ENCODE data around the gene GNG7. TPM values are rescaled to one million over a fixed set of nuclear protein-coding genes. Genes with fewer than 3 reads are reported as not detected.
A peak's percentile ranks its signal among the peaks of the same experiment; 100 is the strongest.

Gene GNG7
- total and polyA plus RNA-seq, 2 donors (not counting 3 experiments of a cell fraction or from before 2014, with no cell fraction given) = 0.29 to 0.84 TPM

DNA sequence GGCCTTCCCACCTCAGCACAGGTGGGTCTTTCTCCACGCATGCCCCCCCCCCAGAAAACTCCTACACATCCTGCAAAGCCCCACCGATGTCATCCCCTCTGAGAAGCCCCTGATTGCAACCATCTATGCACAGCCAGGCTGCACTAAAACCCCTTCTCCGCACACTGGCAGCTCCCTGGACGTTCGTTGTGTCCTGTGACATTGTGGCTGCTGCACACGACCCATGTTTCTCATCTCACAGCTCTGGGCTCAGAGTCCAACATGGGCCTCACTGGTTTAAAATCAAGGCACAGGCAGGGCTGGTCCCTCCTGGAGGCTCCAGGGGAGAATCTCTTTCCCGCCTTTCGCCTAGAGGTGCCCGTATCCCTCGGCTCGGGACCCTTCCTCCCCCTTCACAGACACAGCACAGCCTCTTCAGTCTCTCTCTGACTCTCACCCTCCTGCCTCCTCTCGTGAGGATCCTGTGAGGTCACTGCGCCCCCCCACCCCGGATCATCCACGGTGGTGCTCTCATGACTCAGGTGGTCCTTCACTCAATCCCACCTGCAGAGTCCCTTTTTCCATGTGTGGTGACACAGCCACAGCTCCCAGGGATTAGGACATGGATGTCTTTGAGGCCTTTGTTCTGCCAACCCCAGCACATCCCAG lies 155.3 kb downstream of the GNG7 start:
- Histone ChIP-seq H3K9me1 (replicated peaks; ENCODE audit: control insufficient read depth, extremely low read depth, insufficient read depth, low read length) (no peaks in the 10 kb centered on the region), H3K36me3 (ENCODE audit: control insufficient read depth in 2 of 2, extremely low read depth in 1 of 2, insufficient read depth in 2 of 2, low read length in 2 of 2) (no peaks in the 10 kb centered on the region), H4K20me1 (replicated peaks; ENCODE audit: control insufficient read depth, extremely low read depth, insufficient read depth, low read length) (no peaks in the 10 kb centered on the region), H3K27ac (ENCODE audit: insufficient read depth, low read depth, low read length) (peak overlapping the region; percentile 82), H3K27me3 (ENCODE audit: control insufficient read depth in 2 of 2, insufficient read depth in 2 of 2, low read length in 2 of 2) (no peaks in the 10 kb centered on the region), H3K4me1 (ENCODE audit: control insufficient read depth, extremely low read depth, insufficient read depth, low read length) (peaks cover 40% of the 10 kb centered on the region), H2AFZ (ENCODE audit: low read depth, low read length) (no peak overlapping the region), H3K4me3 (replicated peaks in 1 of 3; ENCODE audit: insufficient read depth in 1 of 3, low read depth in 1 of 3, low read length in 3 of 3) (no peak overlapping the region), H3K9ac (replicated peaks; ENCODE audit: extremely low read depth, insufficient read depth, low read length) (peak overlapping the region; percentile 84), H3K79me2 (ENCODE audit: control insufficient read depth, insufficient read depth, low read length) (no peaks in the 10 kb centered on the region), H3K4me2 (ENCODE audit: insufficient read depth, low read length) (no peak overlapping the region), H3K9me3 (replicated peaks; ENCODE audit: control insufficient read depth, insufficient read depth, low read length) (no peaks in the 10 kb centered on the region)
- FAIRE-seq (no peak), DNase-seq (ENCODE audit: low read depth, low spot score) (no peak)
- no peak for TF ChIP-seq POLR2AphosphoS5 (IDR thresholded peaks at IDR 0.05; ENCODE audit: insufficient read depth, low read depth, low read length)
- no peak for TF ChIP-seq MYC (IDR thresholded peaks at IDR 0.05; ENCODE audit: low read depth, low read length)
- TF ChIP-seq FOS (IDR thresholded peaks at IDR 0.05; ENCODE audit: borderline replicate concordance, insufficient read depth, low read length) = no peak
- no peak for TF ChIP-seq POLR2A (IDR thresholded peaks at IDR 0.05; ENCODE audit: low read depth, low read length)
- TF ChIP-seq GATA2 (IDR thresholded peaks at IDR 0.05; ENCODE audit: insufficient read depth, insufficient read length, low read depth, low read length) = no peak
- TF ChIP-seq, protein P1, sequence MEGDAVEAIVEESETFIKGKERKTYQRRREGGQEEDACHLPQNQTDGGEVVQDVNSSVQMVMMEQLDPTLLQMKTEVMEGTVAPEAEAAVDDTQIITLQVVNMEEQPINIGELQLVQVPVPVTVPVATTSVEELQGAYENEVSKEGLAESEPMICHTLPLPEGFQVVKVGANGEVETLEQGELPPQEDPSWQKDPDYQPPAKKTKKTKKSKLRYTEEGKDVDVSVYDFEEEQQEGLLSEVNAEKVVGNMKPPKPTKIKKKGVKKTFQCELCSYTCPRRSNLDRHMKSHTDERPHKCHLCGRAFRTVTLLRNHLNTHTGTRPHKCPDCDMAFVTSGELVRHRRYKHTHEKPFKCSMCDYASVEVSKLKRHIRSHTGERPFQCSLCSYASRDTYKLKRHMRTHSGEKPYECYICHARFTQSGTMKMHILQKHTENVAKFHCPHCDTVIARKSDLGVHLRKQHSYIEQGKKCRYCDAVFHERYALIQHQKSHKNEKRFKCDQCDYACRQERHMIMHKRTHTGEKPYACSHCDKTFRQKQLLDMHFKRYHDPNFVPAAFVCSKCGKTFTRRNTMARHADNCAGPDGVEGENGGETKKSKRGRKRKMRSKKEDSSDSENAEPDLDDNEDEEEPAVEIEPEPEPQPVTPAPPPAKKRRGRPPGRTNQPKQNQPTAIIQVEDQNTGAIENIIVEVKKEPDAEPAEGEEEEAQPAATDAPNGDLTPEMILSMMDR (IDR thresholded peaks at IDR 0.05; ENCODE audit: extremely low read depth in 1 of 2, insufficient read depth in 1 of 2, low read depth in 1 of 2, low read length in 2 of 2) = no peak
- TF ChIP-seq JUN (IDR thresholded peaks at IDR 0.05; ENCODE audit: borderline replicate concordance, insufficient read depth, insufficient read length, low read depth) = no peak
- TF ChIP-seq EZH2 (IDR thresholded peaks at IDR 0.05; ENCODE audit: borderline replicate concordance, low read depth, low read length, severe bottlenecking) = no peak
- TF ChIP-seq, protein P2, sequence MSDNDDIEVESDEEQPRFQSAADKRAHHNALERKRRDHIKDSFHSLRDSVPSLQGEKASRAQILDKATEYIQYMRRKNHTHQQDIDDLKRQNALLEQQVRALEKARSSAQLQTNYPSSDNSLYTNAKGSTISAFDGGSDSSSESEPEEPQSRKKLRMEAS (IDR thresholded peaks at IDR 0.05; ENCODE audit: insufficient read depth, insufficient read length) = no peak
- CTCF ChIA-PET = interaction anchor here (1.2 to 3.6 kb wide), 4 partner anchors 32 to 71 kb away, joined by 3 to 14 read pairs (median 4); partner anchors contain the start of gene GADD45B
- POLR2A ChIA-PET = interaction anchor here (7.4 kb wide), 1 partner anchor 70 kb away, joined by 253 read pairs; the partner anchor contains the start of gene GADD45B
- dilution Hi-C loops (cut with MboI; ENCODE audit: extremely low pct_ligation_motif_present, low sequenced_read_pairs) (no loop called here), intact Hi-C loops (cut with micrococcal nuclease) (no loop called here)
- BruUV-seq (replicated peaks) = no TSS peak

Data from endothelial cell of umbilical vein (primary cell).